HCT116 (cell line): Measurements from ENCODE around the gene LCOR. TPM values are rescaled to one million over a fixed set of nuclear protein-coding genes. Genes with fewer than 3 reads are reported as not detected.

Experiments used
- ATAC-seq: fragments of 200-7000 bp; cut with Tn5 transposase; 2 replicates; pipeline ENCODE4 v1.9.1; 2020; ENCODE audit warnings: mild to moderate bottlenecking, moderate library complexity
- BruUV-seq: library from RNA; stranded (reverse); fragments of 400-500 nt; replicated peaks from 2 replicates; lab custom pipeline; 2021; lab: Mats Ljungman, UMichigan
- CTCF ChIA-PET: fragments of 300-600 bp; sonication (Branson Sonifier 250); formaldehyde crosslinking; loops from one replicate; lab custom pipeline; 2021; ENCODE audit warnings: antibody characterized with exemption; lab: Charles Lee
- POLR2A ChIA-PET: fragments of 300-600, 350-600 bp; sonication (Branson Sonifier 250); formaldehyde crosslinking; loops from one replicate; lab custom pipeline; 2021; ENCODE audit warnings: antibody characterized with exemption; lab: Charles Lee
- RAD21 ChIA-PET, 2 experiments: fragments of 300-600 bp; sonication (Branson Sonifier 250); formaldehyde crosslinking; loops; one replicate each; lab custom pipeline; 2023; ENCODE audit warnings: low total read pairs in 2 of 2; ENCODE audit not compliant: uncharacterized antibody in 2 of 2, unreplicated experiment in 2 of 2, low non-redundant PET in 1 of 2; lab: Charles Lee
- DNase-seq: peaks from one replicate; pipeline ENCODE4 v3.0.0-alpha.2; 2010; ENCODE audit warnings: low read depth, low spot score
- H2AFZ ChIP-seq: fragments of 200-600 bp; shearing (Covaris generic), sonication (generic); 2 replicates; pipeline ENCODE4 v1.6.1; 2017; ENCODE audit warnings: low read depth, mixed run types, mixed read lengths, antibody characterized with exemption, low read length; ENCODE audit not compliant: poor library complexity, severe bottlenecking
- H3K27ac ChIP-seq: 2 replicates; pipeline ENCODE4 v1.5.1; 2012; ENCODE audit warnings: low read depth, low read length
- H3K27me3 ChIP-seq: fragments of 200-600 bp; sonication (generic); 2 replicates; pipeline ENCODE4 v1.6.1; 2016; ENCODE audit warnings: mixed run types, low read length, mixed read lengths; ENCODE audit not compliant: insufficient read depth
- H3K36me3 ChIP-seq, 2 experiments: fragments of 200-500 bp in 1 of 2; fragments of 200-600 bp in 1 of 2; sonication (Bioruptor generic) in 1 of 2; sonication (generic) in 1 of 2; 2 replicates each; pipeline versions ENCODE4 v1.5.1 to v1.6.1; 2014 to 2016; ENCODE audit warnings: low read length in 2 of 2, inconsistent platforms in 1 of 2, mixed read lengths in 1 of 2, mixed run types in 1 of 2; ENCODE audit not compliant: insufficient read depth in 2 of 2, control insufficient read depth in 1 of 2
- H3K4me1 ChIP-seq, 2 experiments: fragments of 200-600 bp in 1 of 2; sonication (generic) in 1 of 2; 2 replicates each; pipeline versions ENCODE4 v1.5.1 to v1.6.1; 2012 to 2017; ENCODE audit warnings: low read length in 2 of 2, inconsistent platforms in 1 of 2, mild to moderate bottlenecking in 1 of 2, mixed read lengths in 1 of 2, mixed run types in 1 of 2, moderate library complexity in 1 of 2; ENCODE audit not compliant: insufficient read depth in 2 of 2, control insufficient read depth in 1 of 2
- H3K4me2 ChIP-seq: fragments of 200-600 bp; sonication (generic); 2 replicates; pipeline ENCODE4 v1.6.1; 2017; ENCODE audit warnings: mixed run types, low read length, mixed read lengths
- H3K4me3 ChIP-seq, 2 experiments: fragments of 200-600 bp in 1 of 2; sonication (generic) in 1 of 2; replicated peaks in 1 of 2; 2 replicates each; pipeline ENCODE4 v1.5.1; 2011 to 2016; ENCODE audit warnings: low read length in 2 of 2, control low read depth in 1 of 2, low read depth in 1 of 2, mild to moderate bottlenecking in 1 of 2, mixed read lengths in 1 of 2, mixed run types in 1 of 2
- H3K79me2 ChIP-seq: fragments of 200-600 bp; sonication (generic); 2 replicates; pipeline ENCODE4 v1.6.1; 2017; ENCODE audit warnings: mild to moderate bottlenecking, mixed run types, low read length, moderate library complexity, mixed read lengths; ENCODE audit not compliant: insufficient read depth
- H3K9ac ChIP-seq: fragments of 200-600 bp; sonication (generic); 2 replicates; pipeline ENCODE4 v1.6.1; 2016; ENCODE audit warnings: low read length, mixed read lengths
- H3K9me2 ChIP-seq: fragments of 200-600 bp; sonication (generic), shearing (Covaris generic); 2 replicates; pipeline ENCODE4 v1.6.1; 2017; ENCODE audit warnings: mixed run types, mild to moderate bottlenecking, moderate library complexity; ENCODE audit not compliant: insufficient read depth
- H3K9me3 ChIP-seq, 2 experiments: fragments of 200-500 bp in 1 of 2; fragments of 200-600 bp in 1 of 2; sonication (Bioruptor generic) in 1 of 2; sonication (generic) in 1 of 2; 2 replicates each; pipeline ENCODE4 v1.6.1; 2014 to 2017; ENCODE audit warnings: low read length in 2 of 2, mixed read lengths in 2 of 2, inconsistent platforms in 1 of 2, low read depth in 1 of 2, mild to moderate bottlenecking in 1 of 2, mixed run types in 1 of 2, moderate library complexity in 1 of 2; ENCODE audit not compliant: control insufficient read depth in 1 of 2, insufficient read depth in 1 of 2
- H4K20me1 ChIP-seq: fragments of 200-600 bp; sonication (generic), shearing (Covaris generic); 2 replicates; pipeline ENCODE4 v1.6.1; 2017; ENCODE audit warnings: mixed run types, mild to moderate bottlenecking, moderate library complexity; ENCODE audit not compliant: insufficient read depth
- ATF3 ChIP-seq: IDR thresholded peaks from 2 replicates; pipeline ENCODE4 v1.6.1; 2012
- CEBPB ChIP-seq: IDR thresholded peaks from 2 replicates; pipeline ENCODE4 v1.6.1; 2012; ENCODE audit warnings: low read depth
- EGR1 ChIP-seq: IDR thresholded peaks from 2 replicates; pipeline ENCODE4 v1.6.1; 2012; ENCODE audit warnings: low read depth
- ELF1 ChIP-seq: IDR thresholded peaks from 2 replicates; pipeline ENCODE4 v1.6.1; 2012; ENCODE audit warnings: low read depth, borderline replicate concordance
- EZH2 ChIP-seq: fragments of 200-600 bp; sonication (generic); IDR thresholded peaks from 2 replicates; pipeline ENCODE4 v1.6.1; 2017; ENCODE audit warnings: antibody characterized with exemption, mixed run types
- EZH2phosphoT487 ChIP-seq: fragments of 200-600 bp; IDR thresholded peaks from 2 replicates; pipeline ENCODE4 v1.6.1; 2018; ENCODE audit warnings: antibody characterized with exemption, borderline replicate concordance
- POLR2AphosphoS5 ChIP-seq: IDR thresholded peaks from 2 replicates; pipeline ENCODE4 v1.6.1; 2011; ENCODE audit warnings: mild to moderate bottlenecking, low read depth, low read length, moderate library complexity
- SIN3A ChIP-seq: IDR thresholded peaks from 2 replicates; pipeline ENCODE4 v1.6.1; 2012; ENCODE audit warnings: low read depth
- SRF ChIP-seq: IDR thresholded peaks from 2 replicates; pipeline ENCODE4 v1.6.1; 2012; ENCODE audit warnings: low read depth
- YY1 ChIP-seq: IDR thresholded peaks from 2 replicates; pipeline ENCODE4 v1.6.1; 2011; ENCODE audit warnings: low read length, low read depth, moderate library complexity, mild to moderate bottlenecking; ENCODE audit not compliant: insufficient replicate concordance; ENCODE audit errors: extremely low read depth
- ZBTB33 ChIP-seq: IDR thresholded peaks from 2 replicates; pipeline ENCODE4 v1.6.1; 2011; ENCODE audit warnings: mild to moderate bottlenecking, low read length, moderate library complexity; ENCODE audit not compliant: insufficient replicate concordance; ENCODE audit errors: extremely low read depth
- ZFX ChIP-seq: fragments of 450-650 bp; IDR thresholded peaks from 2 replicates; pipeline ENCODE4 v1.6.1; 2017
- intact Hi-C: fragments of 100-400 bp; cut with micrococcal nuclease; formaldehyde crosslinking; loops from 2 replicates; pipeline ENCODE4 v1.10.0; 2022
- total RNA-seq: library from RNA; stranded (reverse); gene quantifications from one replicate; pipeline ENCODE4 v1.2.1, GENCODE V29; 2021; ENCODE audit not compliant: unreplicated experiment
- TF ChIP-seq, protein P1 (sequence below): IDR thresholded peaks from 2 replicates; pipeline ENCODE4 v1.6.1; 2012; ENCODE audit warnings: low read depth

Gene LCOR
- total RNA-seq, 1 experiment from 2014 or later, result 59.9 TPM

- TF ChIP-seq SRF (no peak), SIN3A (no peak), EGR1 (no peak), ZBTB33 (no peak), ATF3 (no peak)
- TF ChIP-seq, all 23 proteins: peak for 0
Observed at GRCh38 chr10:96891840-96892239, 59.7 kb downstream of the LCOR start (continued).

DNA sequence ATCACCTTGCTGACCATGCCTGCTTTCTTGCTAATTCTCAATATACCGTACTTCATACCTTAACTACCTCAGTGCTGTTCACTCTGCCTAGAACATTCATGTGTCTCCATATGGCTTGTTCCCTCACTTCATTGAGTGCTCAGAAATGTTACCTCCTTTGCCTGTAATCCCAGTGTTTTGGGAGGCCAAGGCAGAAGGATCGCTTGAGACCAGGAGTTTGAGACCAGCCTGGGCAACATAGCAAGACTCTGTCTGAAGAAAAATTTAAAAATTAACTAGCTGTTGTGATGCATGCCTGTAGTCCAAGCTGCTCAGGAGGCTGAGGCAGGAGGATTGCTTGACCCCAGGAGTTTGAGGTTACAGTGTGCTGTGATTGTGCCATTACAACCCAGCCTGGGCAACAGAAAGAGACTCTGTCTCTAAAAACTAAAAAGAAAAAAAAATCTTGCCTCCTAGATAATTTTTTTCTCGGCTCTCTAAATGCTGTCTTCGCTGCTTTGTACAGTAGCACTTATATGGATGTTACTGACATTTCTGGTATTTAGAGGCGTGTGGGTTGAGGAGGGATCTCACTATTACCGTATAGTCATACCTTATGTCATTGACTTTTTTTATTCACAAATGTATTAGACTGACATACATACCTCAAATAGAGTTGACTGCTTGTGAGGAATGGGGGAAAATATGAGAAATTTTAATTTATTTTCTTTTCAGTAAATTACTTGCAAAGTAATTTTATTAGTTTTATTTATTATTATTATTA is 63.7 kb downstream of the LCOR start:
- intact Hi-C loops, result no loop called here
- ATAC-seq, result no peak
- no peak overlapping the region for H3K4me2 ChIP-seq
- no peak for TF ChIP-seq CEBPB
- TF ChIP-seq EGR1, result no peak
- no peak for TF ChIP-seq EZH2phosphoT487
- TF ChIP-seq YY1, result no peak
- TF ChIP-seq POLR2AphosphoS5, result no peak
- TF ChIP-seq ZBTB33, result no peak
- TF ChIP-seq ZFX, result no peak
- TF ChIP-seq EZH2, result no peak
- TF ChIP-seq ELF1, result no peak
- TF ChIP-seq, protein P1, sequence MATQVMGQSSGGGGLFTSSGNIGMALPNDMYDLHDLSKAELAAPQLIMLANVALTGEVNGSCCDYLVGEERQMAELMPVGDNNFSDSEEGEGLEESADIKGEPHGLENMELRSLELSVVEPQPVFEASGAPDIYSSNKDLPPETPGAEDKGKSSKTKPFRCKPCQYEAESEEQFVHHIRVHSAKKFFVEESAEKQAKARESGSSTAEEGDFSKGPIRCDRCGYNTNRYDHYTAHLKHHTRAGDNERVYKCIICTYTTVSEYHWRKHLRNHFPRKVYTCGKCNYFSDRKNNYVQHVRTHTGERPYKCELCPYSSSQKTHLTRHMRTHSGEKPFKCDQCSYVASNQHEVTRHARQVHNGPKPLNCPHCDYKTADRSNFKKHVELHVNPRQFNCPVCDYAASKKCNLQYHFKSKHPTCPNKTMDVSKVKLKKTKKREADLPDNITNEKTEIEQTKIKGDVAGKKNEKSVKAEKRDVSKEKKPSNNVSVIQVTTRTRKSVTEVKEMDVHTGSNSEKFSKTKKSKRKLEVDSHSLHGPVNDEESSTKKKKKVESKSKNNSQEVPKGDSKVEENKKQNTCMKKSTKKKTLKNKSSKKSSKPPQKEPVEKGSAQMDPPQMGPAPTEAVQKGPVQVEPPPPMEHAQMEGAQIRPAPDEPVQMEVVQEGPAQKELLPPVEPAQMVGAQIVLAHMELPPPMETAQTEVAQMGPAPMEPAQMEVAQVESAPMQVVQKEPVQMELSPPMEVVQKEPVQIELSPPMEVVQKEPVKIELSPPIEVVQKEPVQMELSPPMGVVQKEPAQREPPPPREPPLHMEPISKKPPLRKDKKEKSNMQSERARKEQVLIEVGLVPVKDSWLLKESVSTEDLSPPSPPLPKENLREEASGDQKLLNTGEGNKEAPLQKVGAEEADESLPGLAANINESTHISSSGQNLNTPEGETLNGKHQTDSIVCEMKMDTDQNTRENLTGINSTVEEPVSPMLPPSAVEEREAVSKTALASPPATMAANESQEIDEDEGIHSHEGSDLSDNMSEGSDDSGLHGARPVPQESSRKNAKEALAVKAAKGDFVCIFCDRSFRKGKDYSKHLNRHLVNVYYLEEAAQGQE, result no peak
- TF ChIP-seq ATF3, result no peak
- no peaks in the 10 kb centered on the region for H3K9me3 ChIP-seq
- peaks cover 82% of the 10 kb centered on the region for H3K79me2 ChIP-seq
- no peaks in the 10 kb centered on the region for H3K9me2 ChIP-seq
- no peak overlapping the region for H3K9ac ChIP-seq
- RAD21 ChIA-PET, result no interaction called here
- no peak for DNase-seq
- no peak overlapping the region for H3K4me3 ChIP-seq
- POLR2A ChIA-PET, result no interaction called here
- H4K20me1 ChIP-seq, result peaks cover 17% of the 10 kb centered on the region; the same call in 1 of the 2 replicates
- BruUV-seq, result no TSS peak
- H3K27me3 ChIP-seq, result no peaks in the 10 kb centered on the region
- H3K4me1 ChIP-seq, result no peaks in the 10 kb centered on the region
- H3K36me3 ChIP-seq, result no peaks in the 10 kb centered on the region
- CTCF ChIA-PET, result interaction anchor here (1.3 kb wide), 1 partner anchor 130 kb away, joined by 3 read pairs; no protein-coding TSS in a partner anchor
- no peak overlapping the region for H2AFZ ChIP-seq
- H3K27ac ChIP-seq, result no peak overlapping the region
